Measurements from ENCODE around the gene NCDN. TPM values are rescaled to one million over a fixed set of nuclear protein-coding genes. Genes with fewer than 3 reads are reported as not detected.

Gene NCDN
- total and polyA plus RNA-seq, 2 of the 8 experiments (the other 6 are each of a cell fraction or from before 2014, with no cell fraction given), result 26.2 to 35.4 TPM

GRCh38 chr1:35531368-35531767 lies 26.2 kb upstream of the NCDN start (continued):
- no peak for TF ChIP-seq CHD7 (IDR thresholded peaks at IDR 0.05; ENCODE audit: insufficient replicate concordance, low read length)
- TF ChIP-seq SRF (IDR thresholded peaks at IDR 0.05; ENCODE audit: low read depth, low read length), result no peak
- no peak for TF ChIP-seq YY1 (IDR thresholded peaks at IDR 0.05; ENCODE audit: low read depth, low read length)
- no peak for TF ChIP-seq CEBPB (IDR thresholded peaks at IDR 0.05; ENCODE audit: low read depth, low read length)
- TF ChIP-seq USF2 (IDR thresholded peaks at IDR 0.05; ENCODE audit: low read length), result no peak
- no peak for TF ChIP-seq RFX5 (IDR thresholded peaks at IDR 0.05; ENCODE audit: borderline replicate concordance, low read depth, low read length)
- no peak for TF ChIP-seq SP1 (IDR thresholded peaks at IDR 0.05; ENCODE audit: low read depth, low read length)

All from H1 (cell line).